Measurements from ENCODE around the gene SYT17.

- TF ChIP-seq CTCF (conservative IDR thresholded peaks at IDR 0.05; ENCODE audit: low read depth, low read length): no peak
- no peak for TF ChIP-seq EZH2 (IDR thresholded peaks at IDR 0.05; ENCODE audit: low read length, unreplicated experiment)
- TF ChIP-seq EZH2phosphoT487 (IDR thresholded peaks at IDR 0.05; ENCODE audit: borderline replicate concordance, low read length): no peak
Observed at GRCh38 chr16:19294156-19294649, 126.2 kb downstream of the SYT17 start.
